HK-2 (cell line): ENCODE measurements around the gene BTN2A1.
"Not testable (repeated sequence)": the region's sequence is repeated elsewhere in the genome, so short reads cannot be mapped to it uniquely, and the experiment has no call there.

ENCODE experiments used
- DNase-seq: peaks from one replicate; pipeline ENCODE4 v3.0.0-alpha.2; 2018; ENCODE audit not compliant: unreplicated experiment

Gene BTN2A1

GRCh38 chr6:26432627-26433201 is 25.0 kb upstream of the BTN2A1 start:
- DNase-seq = no peak

- not testable (repeated sequence) for DNase-seq
These were observed 24.1 kb upstream of the BTN2A1 start for GRCh38 chr6:26433680-26434079.

- DNase-seq = no peak
These were observed 21.7 kb upstream of the BTN2A1 start for GRCh38 chr6:26436018-26436417.

GRCh38 chr6:26437550-26437949 is 20.2 kb upstream of the BTN2A1 start:
- DNase-seq = no peak

- no peak for DNase-seq
These were observed 19.8 kb upstream of the BTN2A1 start for GRCh38 chr6:26438000-26438399.

- DNase-seq = no peak
These were observed 18.3 kb upstream of the BTN2A1 start for GRCh38 chr6:26439151-26440125.

- DNase-seq = no peak
These were observed 16.8 kb upstream of the BTN2A1 start for GRCh38 chr6:26440977-26441358.

- DNase-seq = no peak
These were observed 15.8 kb upstream of the BTN2A1 start for GRCh38 chr6:26441977-26442376.

GRCh38 chr6:26445934-26446667 is 11.7 kb upstream of the BTN2A1 start:
- no peak for DNase-seq

- DNase-seq = no peak
These were observed 10.5 kb upstream of the BTN2A1 start for GRCh38 chr6:26447257-26447656.

- no peak for DNase-seq
These were observed 7.5 kb upstream of the BTN2A1 start for GRCh38 chr6:26450240-26450639.

- no peak for DNase-seq
These were observed 5.0 kb upstream of the BTN2A1 start for GRCh38 chr6:26452631-26453235.

- no peak for DNase-seq
These were observed 3.1 kb upstream of the BTN2A1 start for GRCh38 chr6:26454631-26455030.

GRCh38 chr6:26455357-26455970 is 2.3 kb upstream of the BTN2A1 start:
- no peak for DNase-seq

GRCh38 chr6:26457264-26457805 is 420 bp upstream of the BTN2A1 start:
- no peak for DNase-seq

- DNase-seq = no peak
These were observed 1.5 kb downstream of the BTN2A1 start for GRCh38 chr6:26459023-26459810.

GRCh38 chr6:26461353-26461752 is 3.6 kb downstream of the BTN2A1 start:
- DNase-seq = not testable (repeated sequence)

GRCh38 chr6:26464014-26464413 is 6.3 kb downstream of the BTN2A1 start:
- no peak for DNase-seq

- no peak for DNase-seq
These were observed 6.8 kb downstream of the BTN2A1 start for GRCh38 chr6:26464416-26465131.

- DNase-seq = no peak
These were observed 8.0 kb downstream of the BTN2A1 start for GRCh38 chr6:26465776-26466175.
